GM12878 (cell line): ENCODE results near the gene CACNA2D1. TPM values are rescaled to one million over a fixed set of nuclear protein-coding genes. Genes with fewer than 3 reads are reported as not detected.

Experiments used
- ATAC-seq: fragments of 200-7000 bp; cut with Tn5 transposase; 3 replicates; pipeline ENCODE4 v1.9.1; 2020; ENCODE audit warnings: mild to moderate bottlenecking, moderate library complexity
- BruUV-seq: library from RNA; stranded (reverse); fragments of 400-500 nt; replicated peaks from 2 replicates; lab custom pipeline; 2021; lab: Mats Ljungman, UMichigan
- CTCF ChIA-PET: fragments of 300-600 bp; sonication (Branson Sonifier 250); formaldehyde crosslinking; extraction: SDS; loops from one replicate; lab custom pipeline; 2021; ENCODE audit warnings: inconsistent platforms; lab: Yijun Ruan, JAX
- POLR2A ChIA-PET: fragments of 350-600 bp; formaldehyde crosslinking; extraction: SDS; loops from one replicate; lab custom pipeline; 2021; ENCODE audit warnings: inconsistent platforms; lab: Charles Lee
- RAD21 ChIA-PET: fragments of 300-600 bp; sonication (Branson Sonifier 250); formaldehyde crosslinking; loops from one replicate; lab custom pipeline; 2023; ENCODE audit warnings: antibody characterized with exemption; ENCODE audit not compliant: unreplicated experiment; lab: Charles Lee
- SMC1A ChIA-PET: fragments of 300-600 bp; sonication (Branson Sonifier 250); formaldehyde crosslinking; loops from one replicate; lab custom pipeline; 2023; ENCODE audit not compliant: unreplicated experiment, uncharacterized antibody; lab: Charles Lee
- DNase-seq: peaks from one replicate; pipeline ENCODE4 v3.0.0-alpha.2; 2011; ENCODE audit warnings: low read depth, low spot score
- FAIRE-seq: peaks from 3 replicates; lab custom pipeline; 2011; peaks lifted over from hg19 to GRCh38; lab: Jason Lieb, UNC
- H2AFZ ChIP-seq: 2 replicates; pipeline ENCODE4 v1.6.0; 2011; ENCODE audit warnings: low read depth, low read length, control low read depth; ENCODE audit not compliant: control insufficient read depth
- H3K27ac ChIP-seq: 2 replicates; pipeline ENCODE4 v1.5.1; 2011; ENCODE audit warnings: control low read depth; ENCODE audit not compliant: control insufficient read depth, insufficient read depth
- H3K27me3 ChIP-seq, 2 experiments: replicated peaks in 1 of 2; 2 replicates each; pipeline versions ENCODE4 v1.6.0 to v1.6.1; 2011; ENCODE audit warnings: low read length in 1 of 2; ENCODE audit not compliant: control insufficient read depth in 2 of 2, insufficient read depth in 2 of 2
- H3K36me3 ChIP-seq, 2 experiments: 2 replicates each; pipeline ENCODE4 v1.5.1; 2011; ENCODE audit warnings: low read length in 1 of 2; ENCODE audit not compliant: control insufficient read depth in 2 of 2, insufficient read depth in 2 of 2
- H3K4me1 ChIP-seq: 2 replicates; pipeline ENCODE4 v1.6.1; 2011; ENCODE audit warnings: mild to moderate bottlenecking, low read length, moderate library complexity, mixed read lengths; ENCODE audit not compliant: control insufficient read depth, insufficient read depth
- H3K4me2 ChIP-seq: 2 replicates; pipeline ENCODE4 v1.6.0; 2011; ENCODE audit warnings: control low read depth; ENCODE audit not compliant: control insufficient read depth, insufficient read depth
- H3K4me3 ChIP-seq: fragments of 200-600 bp; sonication (generic); 2 replicates; pipeline ENCODE4 v1.5.1; 2016
- H3K79me2 ChIP-seq: 2 replicates; pipeline ENCODE4 v1.6.0; 2011; ENCODE audit warnings: low read length; ENCODE audit not compliant: control insufficient read depth, insufficient read depth
- H3K9ac ChIP-seq: 2 replicates; pipeline ENCODE4 v1.8.0; 2011; ENCODE audit warnings: low read length, control low read depth, mixed read lengths; ENCODE audit not compliant: control insufficient read depth, insufficient read depth
- H3K9me3 ChIP-seq: replicated peaks from 3 replicates; pipeline ENCODE4 v1.5.1; 2011; ENCODE audit warnings: mild to moderate bottlenecking, low read length; ENCODE audit not compliant: control insufficient read depth, insufficient read depth
- H4K20me1 ChIP-seq: 2 replicates; pipeline ENCODE4 v1.6.0; 2011; ENCODE audit not compliant: control insufficient read depth, insufficient read depth
- BACH1 ChIP-seq: fragments of 450-650 bp; IDR thresholded peaks from 2 replicates; pipeline ENCODE4 v1.6.1; 2017; ENCODE audit warnings: mild to moderate bottlenecking, borderline replicate concordance
- EED ChIP-seq: sonication (generic); IDR thresholded peaks from 2 replicates; pipeline ENCODE4 v1.6.1; 2016; ENCODE audit warnings: antibody characterized with exemption, low read depth
- MTA3 ChIP-seq: IDR thresholded peaks from 2 replicates; pipeline ENCODE4 v1.6.1; 2012; ENCODE audit warnings: low read length, inconsistent platforms, borderline replicate concordance
- YBX1 ChIP-seq: fragments of 450-650 bp; IDR thresholded peaks from 2 replicates; pipeline ENCODE4 v1.6.1; 2016; ENCODE audit warnings: antibody characterized with exemption
- ZNF217 ChIP-seq: fragments of 450-650 bp; IDR thresholded peaks from 2 replicates; pipeline ENCODE4 v1.6.1; 2017; ENCODE audit warnings: antibody characterized with exemption, mild to moderate bottlenecking
- WGBS: methylation state at CpG from one replicate; pipeline ENCODE4 v1.1.6; 2016; ENCODE audit warnings: low lambda C conversion rate; ENCODE audit not compliant: insufficient replicate concordance, insufficient coverage; ENCODE audit errors: missing lambda C conversion rate; 5-methylcytosine and 5-hydroxymethylcytosine counted together
- in situ Hi-C: fragments of 300-500 bp; cut with MboI; formaldehyde crosslinking; loops from 9 replicates; pipeline ENCODE4 v1.14.3; 2018; ENCODE audit warnings: mixed read lengths
- intact Hi-C: fragments of 100-400 bp; cut with micrococcal nuclease; formaldehyde crosslinking; loops from one replicate; pipeline ENCODE4 v1.14.2; 2022; ENCODE audit not compliant: unreplicated experiment
- polyA plus RNA-seq, 11 experiments: library from polyadenylated mRNA; depleted of rRNA in 4 of 11; unstranded in 6 of 11; stranded (reverse) in 5 of 11; fragments of >200 nt; fragmentation: Nextera tagmentation in 4 of 11; fragmentation: Illumina TruSeq in 1 of 11; extraction: Ambion mirVana in 4 of 11; extraction: Trizol in 1 of 11; gene quantifications; 1 replicate in 1 of 11; 2 replicates in 10 of 11; pipeline versions ENCODE4 v1.2.1 to v1.2.3, GENCODE V29; 2011 to 2016; ENCODE audit warnings: inconsistent platforms in 2 of 11, missing spikeins in 2 of 11, low read depth in 1 of 11
- total RNA-seq, 4 experiments: library from RNA; depleted of rRNA in 3 of 4; stranded (reverse); fragments of >200 nt in 3 of 4; fragmentation: Illumina TruSeq in 1 of 4; extraction: Trizol in 1 of 4; gene quantifications; 2 replicates each; pipeline versions ENCODE4 v1.2.1 to v1.2.3, GENCODE V29; 2013 to 2021
- TF ChIP-seq, protein P1 (sequence below): IDR thresholded peaks from 2 replicates; pipeline ENCODE4 v1.6.1; 2011; ENCODE audit warnings: borderline replicate concordance, low read depth, mild to moderate bottlenecking, moderate library complexity, low read length; ENCODE audit not compliant: insufficient read depth, poor library complexity, severe bottlenecking

CACNA2D1 gene
- total and polyA plus RNA-seq, 10 of the 15 experiments (the other 5 are each of a cell fraction or from before 2014, with no cell fraction given), result 0.14 to 14.8 (median 0.97) TPM

DNA sequence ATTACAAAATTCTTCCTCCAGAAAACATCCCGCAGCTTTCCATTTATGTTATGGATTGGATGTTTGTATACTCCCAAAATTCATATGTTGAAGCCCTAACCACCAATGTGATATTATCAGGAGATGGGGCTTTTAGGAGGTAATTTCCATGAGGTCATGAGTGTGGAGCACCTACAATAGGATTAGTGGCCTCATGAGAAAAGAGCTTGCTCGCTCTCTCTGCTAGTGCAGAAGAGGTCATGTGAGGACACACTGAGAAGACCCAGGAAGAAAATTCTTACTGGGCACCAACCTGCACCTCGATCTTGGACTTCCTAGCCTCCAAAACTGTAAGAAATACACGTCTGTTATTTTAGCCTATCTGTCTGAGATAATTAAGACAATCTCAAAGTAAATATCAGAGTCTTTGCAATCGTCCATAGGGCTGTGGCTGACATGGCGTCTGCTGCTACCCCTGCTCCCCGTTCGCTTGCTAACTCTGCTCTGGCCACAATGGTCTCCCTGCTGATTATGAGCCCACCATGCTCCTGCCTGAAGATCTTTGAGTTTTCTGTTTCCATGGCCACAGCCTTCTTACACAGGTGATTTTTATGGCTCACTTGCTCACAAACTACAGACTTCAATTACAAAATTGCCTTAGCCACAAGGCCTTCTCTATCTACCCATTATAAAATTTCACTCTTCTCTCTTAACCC is 333.3 kb downstream of the CACNA2D1 start (continued):
- TF ChIP-seq MTA3, result no peak
- no peak for TF ChIP-seq ZNF217
- TF ChIP-seq YBX1, result no peak
- TF ChIP-seq, protein P1, sequence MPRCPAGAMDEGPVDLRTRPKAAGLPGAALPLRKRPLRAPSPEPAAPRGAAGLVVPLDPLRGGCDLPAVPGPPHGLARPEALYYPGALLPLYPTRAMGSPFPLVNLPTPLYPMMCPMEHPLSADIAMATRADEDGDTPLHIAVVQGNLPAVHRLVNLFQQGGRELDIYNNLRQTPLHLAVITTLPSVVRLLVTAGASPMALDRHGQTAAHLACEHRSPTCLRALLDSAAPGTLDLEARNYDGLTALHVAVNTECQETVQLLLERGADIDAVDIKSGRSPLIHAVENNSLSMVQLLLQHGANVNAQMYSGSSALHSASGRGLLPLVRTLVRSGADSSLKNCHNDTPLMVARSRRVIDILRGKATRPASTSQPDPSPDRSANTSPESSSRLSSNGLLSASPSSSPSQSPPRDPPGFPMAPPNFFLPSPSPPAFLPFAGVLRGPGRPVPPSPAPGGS, result no peak
- TF ChIP-seq, all 136 proteins: peak for 0

DNA sequence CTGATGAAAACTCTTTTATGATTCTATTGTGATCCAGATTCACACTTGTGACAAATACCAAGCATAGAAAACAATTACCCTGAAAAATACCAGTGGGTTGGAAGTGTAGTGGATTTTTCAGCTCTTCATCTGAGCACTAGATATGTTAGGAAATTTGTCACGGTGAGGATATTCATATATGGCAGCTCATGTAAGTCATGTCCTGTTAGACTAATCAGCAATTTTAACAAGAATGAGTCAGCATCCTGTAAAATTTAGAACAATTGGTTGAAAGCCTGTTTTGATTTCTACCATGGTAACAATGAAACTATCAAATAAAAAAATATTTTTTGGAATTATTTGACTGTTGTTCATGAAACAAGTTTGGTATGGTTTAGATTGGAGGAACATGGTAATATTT is 334.3 kb downstream of the CACNA2D1 start:
- SMC1A ChIA-PET, result interaction anchor here (0.7 to 3.4 kb wide), 19 partner anchors 10 to 496 kb away, joined by 3 to 16 read pairs (median 5); no protein-coding TSS in a partner anchor
- no TSS peak for BruUV-seq
- Histone ChIP-seq H3K4me1 (no peaks in the 10 kb centered on the region), H4K20me1 (no peaks in the 10 kb centered on the region), H3K79me2 (no peaks in the 10 kb centered on the region), H3K4me2 (no peak overlapping the region), H3K27me3 (no peaks in the 10 kb centered on the region), H3K9me3 (no peaks in the 10 kb centered on the region), H3K36me3 (no peaks in the 10 kb centered on the region), H3K4me3 (no peak overlapping the region), H3K9ac (no peak overlapping the region), H3K27ac (no peak overlapping the region), H2AFZ (no peak overlapping the region)
- intact Hi-C loops (loop anchor here (5.0 kb wide), 1 partner anchor 57 kb away; no protein-coding TSS in a partner anchor), in situ Hi-C loops (no loop called here)
- TF ChIP-seq EED (no peak), BACH1 (peak; percentile 70; the same call in 1 of the 2 replicates)
- RAD21 ChIA-PET, result interaction anchor here (1.1 to 4.8 kb wide), 7 partner anchors 9 to 85 kb away, joined by 3 to 46 read pairs (median 5); no protein-coding TSS in a partner anchor
- ATAC-seq (peak; percentile 66), DNase-seq (no peak), FAIRE-seq (no peak)
- CTCF ChIA-PET, result interaction anchor here (1.1 to 2.2 kb wide), 4 partner anchors 29 to 613 kb away, joined by 3 to 7 read pairs (median 4); no protein-coding TSS in a partner anchor
- 0% methylated on average over 1 of the region's 1 CpG for WGBS
- POLR2A ChIA-PET, result interaction anchor here (1.2 to 1.4 kb wide), 2 partner anchors 10 to 29 kb away, joined by 5 read pairs; no protein-coding TSS in a partner anchor
